Progenitor cell of endocrine pancreas (in vitro differentiated cells): ENCODE measurements around the gene KRTAP25-1. TPM values are rescaled to one million over a fixed set of nuclear protein-coding genes. Genes with fewer than 3 reads are reported as not detected.

Source experiments
- DNase-seq: peaks from one replicate; pipeline ENCODE4 v3.0.0; 2021; ENCODE audit warnings: low spot score; ENCODE audit not compliant: unreplicated experiment
- H3K27ac Mint-ChIP-seq: 2 replicates; pipeline ENCODE4 v1.8.0; 2021; ENCODE audit warnings: mild to moderate bottlenecking, moderate library complexity, mixed read lengths
- H3K27me3 Mint-ChIP-seq: 2 replicates; pipeline ENCODE4 v1.8.0; 2021; ENCODE audit warnings: mixed read lengths
- H3K36me3 Mint-ChIP-seq: 2 replicates; pipeline ENCODE4 v1.8.0; 2022; ENCODE audit warnings: mixed read lengths; ENCODE audit not compliant: insufficient read depth
- H3K4me1 Mint-ChIP-seq: 2 replicates; pipeline ENCODE4 v1.8.0; 2021; ENCODE audit warnings: low read depth, mixed read lengths
- H3K4me3 Mint-ChIP-seq: 2 replicates; pipeline ENCODE4 v1.8.0; 2021; ENCODE audit warnings: low read depth, mild to moderate bottlenecking, moderate library complexity, mixed read lengths
- H3K9me3 Mint-ChIP-seq: 2 replicates; pipeline ENCODE4 v1.8.0; 2021; ENCODE audit warnings: low read depth, mixed read lengths
- total RNA-seq: library from RNA; stranded (reverse); gene quantifications from 2 replicates; pipeline ENCODE4 v1.2.1, GENCODE V29; 2021
- TF ChIP-seq, protein P1 (sequence below): fragments of 200-600 bp; sonication (generic); IDR thresholded peaks from one replicate; pipeline ENCODE4 v1.5.0; 2021; ENCODE audit warnings: antibody characterized with exemption, mild to moderate bottlenecking; ENCODE audit not compliant: unreplicated experiment

KRTAP25-1 gene
- total RNA-seq, 1 donor from 2014 or later: not detected

DNA sequence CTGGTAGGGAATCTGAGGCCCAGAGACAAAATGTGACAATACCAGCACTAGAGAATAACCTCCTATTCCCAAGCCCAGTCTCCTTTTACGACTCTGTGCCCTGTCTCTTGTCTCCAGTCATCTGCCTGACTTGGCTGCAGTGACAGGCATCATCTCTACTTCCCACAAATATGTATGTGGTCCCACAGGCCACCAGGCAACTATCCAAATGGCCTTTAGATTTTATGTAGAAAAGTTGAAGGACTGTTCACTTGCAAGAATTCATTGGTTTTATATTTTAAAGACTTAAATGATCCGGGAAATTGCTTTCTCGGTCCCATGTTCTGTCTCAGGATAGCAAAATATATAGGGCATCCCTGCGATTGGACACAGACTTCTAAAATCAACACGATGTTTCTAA, 18.2 kb downstream of the KRTAP25-1 start:
- Mint-ChIP-seq H3K9me3 (peaks cover 2% of the 10 kb centered on the region), H3K4me3 (no peak overlapping the region), H3K27ac (no peak overlapping the region), H3K4me1 (no peaks in the 10 kb centered on the region), H3K27me3 (no peaks in the 10 kb centered on the region), H3K36me3 (no peaks in the 10 kb centered on the region)
- no peak for DNase-seq
- TF ChIP-seq, protein P1, sequence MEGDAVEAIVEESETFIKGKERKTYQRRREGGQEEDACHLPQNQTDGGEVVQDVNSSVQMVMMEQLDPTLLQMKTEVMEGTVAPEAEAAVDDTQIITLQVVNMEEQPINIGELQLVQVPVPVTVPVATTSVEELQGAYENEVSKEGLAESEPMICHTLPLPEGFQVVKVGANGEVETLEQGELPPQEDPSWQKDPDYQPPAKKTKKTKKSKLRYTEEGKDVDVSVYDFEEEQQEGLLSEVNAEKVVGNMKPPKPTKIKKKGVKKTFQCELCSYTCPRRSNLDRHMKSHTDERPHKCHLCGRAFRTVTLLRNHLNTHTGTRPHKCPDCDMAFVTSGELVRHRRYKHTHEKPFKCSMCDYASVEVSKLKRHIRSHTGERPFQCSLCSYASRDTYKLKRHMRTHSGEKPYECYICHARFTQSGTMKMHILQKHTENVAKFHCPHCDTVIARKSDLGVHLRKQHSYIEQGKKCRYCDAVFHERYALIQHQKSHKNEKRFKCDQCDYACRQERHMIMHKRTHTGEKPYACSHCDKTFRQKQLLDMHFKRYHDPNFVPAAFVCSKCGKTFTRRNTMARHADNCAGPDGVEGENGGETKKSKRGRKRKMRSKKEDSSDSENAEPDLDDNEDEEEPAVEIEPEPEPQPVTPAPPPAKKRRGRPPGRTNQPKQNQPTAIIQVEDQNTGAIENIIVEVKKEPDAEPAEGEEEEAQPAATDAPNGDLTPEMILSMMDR: no peak

DNA sequence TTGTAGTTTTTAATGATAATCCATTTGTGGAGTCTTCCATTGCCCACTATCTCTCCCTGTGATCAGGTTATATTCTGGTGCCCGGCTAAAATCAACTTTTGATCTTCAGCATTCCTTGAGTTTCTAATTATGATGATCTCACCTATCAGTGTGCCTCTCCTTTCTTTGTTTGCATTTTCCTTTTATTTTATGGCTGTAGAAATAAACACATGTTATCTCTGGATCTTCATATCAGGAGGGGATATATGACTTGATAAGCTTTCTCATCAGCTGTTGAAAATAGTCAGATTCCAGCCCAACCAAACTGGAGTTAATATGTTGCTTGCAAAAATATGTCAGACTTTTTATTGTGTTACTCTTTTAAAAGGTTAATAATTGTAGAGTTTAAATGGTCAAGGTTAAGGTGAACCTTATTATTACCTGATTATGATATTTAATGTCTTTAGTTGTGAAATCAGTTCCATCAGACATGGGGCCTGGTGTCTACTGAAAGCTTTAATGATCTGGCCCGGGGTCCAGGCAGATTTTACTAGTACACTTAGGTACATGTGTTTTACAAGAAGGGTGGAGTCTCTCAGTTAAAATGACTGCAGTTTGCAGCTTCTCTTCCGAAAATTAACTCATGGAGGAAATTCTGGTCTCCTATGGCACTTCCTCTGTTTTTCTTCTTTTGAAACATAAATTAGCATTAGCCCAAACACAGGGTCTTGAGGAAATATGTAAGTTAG, 19.3 kb downstream of the KRTAP25-1 start:
- TF ChIP-seq, protein P1: no peak
- no peak overlapping the region for H3K27ac Mint-ChIP-seq
- H3K4me1 Mint-ChIP-seq: no peaks in the 10 kb centered on the region
- no peak overlapping the region for H3K4me3 Mint-ChIP-seq
- no peaks in the 10 kb centered on the region for H3K27me3 Mint-ChIP-seq
- DNase-seq: no peak
- peaks cover 7% of the 10 kb centered on the region for H3K9me3 Mint-ChIP-seq
- no peaks in the 10 kb centered on the region for H3K36me3 Mint-ChIP-seq

DNA sequence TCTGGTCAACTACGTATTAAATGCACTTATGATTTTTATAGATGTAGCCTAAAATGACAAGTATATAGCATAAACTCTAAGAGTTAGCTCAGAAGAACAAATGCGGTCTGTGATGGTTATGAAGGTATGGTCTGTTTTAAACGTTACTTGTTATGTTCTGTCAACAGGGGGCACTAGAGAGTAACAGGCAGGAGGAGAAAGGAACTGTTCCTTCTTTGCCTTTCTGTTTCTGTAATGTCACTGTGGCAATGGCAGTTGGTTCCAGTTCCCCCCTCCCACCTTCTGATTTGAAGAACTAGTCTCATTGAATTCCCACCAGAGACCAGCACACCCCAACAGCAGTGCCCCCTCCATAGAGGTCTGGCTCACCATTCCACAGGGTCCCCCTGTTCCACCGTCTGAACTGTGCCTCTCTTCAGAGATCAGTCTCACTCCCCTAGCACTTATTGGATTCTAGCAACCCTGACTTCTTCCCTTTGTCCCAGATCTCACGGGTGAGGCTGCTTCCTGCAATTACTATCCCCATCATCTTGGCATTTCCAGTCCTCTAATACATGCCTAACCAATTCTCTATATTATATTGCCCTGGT, 20.6 kb downstream of the KRTAP25-1 start:
- no peak overlapping the region for H3K4me3 Mint-ChIP-seq
- no peaks in the 10 kb centered on the region for H3K27me3 Mint-ChIP-seq
- H3K36me3 Mint-ChIP-seq: no peaks in the 10 kb centered on the region
- TF ChIP-seq, protein P1: peak; percentile 36
- no peaks in the 10 kb centered on the region for H3K4me1 Mint-ChIP-seq
- H3K27ac Mint-ChIP-seq: no peak overlapping the region
- peaks cover 7% of the 10 kb centered on the region for H3K9me3 Mint-ChIP-seq
- no peak for DNase-seq

DNA sequence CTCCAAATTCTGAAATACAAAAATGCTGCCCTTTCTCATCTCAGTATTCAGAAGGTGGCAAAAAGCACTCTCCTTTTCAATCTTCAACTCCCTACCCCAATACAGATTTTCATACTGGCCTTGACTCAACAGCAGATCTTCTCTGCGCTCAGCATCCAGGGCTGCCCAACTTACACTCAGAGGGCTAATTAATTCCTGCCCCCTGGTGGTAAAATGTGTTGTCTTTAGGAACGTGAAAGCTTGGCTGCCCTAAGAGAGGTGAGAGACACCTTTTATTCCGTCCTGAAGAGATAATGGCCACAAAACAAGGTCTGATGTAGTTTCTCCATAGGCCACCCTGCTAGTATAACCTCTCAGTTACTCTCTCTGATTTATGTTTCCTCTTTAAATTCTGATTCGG, 31.5 kb downstream of the KRTAP25-1 start:
- no peak for DNase-seq
- Mint-ChIP-seq H3K27me3 (no peaks in the 10 kb centered on the region), H3K36me3 (no peaks in the 10 kb centered on the region), H3K9me3 (no peaks in the 10 kb centered on the region), H3K4me3 (no peak overlapping the region), H3K4me1 (no peaks in the 10 kb centered on the region), H3K27ac (no peak overlapping the region)
- TF ChIP-seq, protein P1: peak; percentile 58

DNA sequence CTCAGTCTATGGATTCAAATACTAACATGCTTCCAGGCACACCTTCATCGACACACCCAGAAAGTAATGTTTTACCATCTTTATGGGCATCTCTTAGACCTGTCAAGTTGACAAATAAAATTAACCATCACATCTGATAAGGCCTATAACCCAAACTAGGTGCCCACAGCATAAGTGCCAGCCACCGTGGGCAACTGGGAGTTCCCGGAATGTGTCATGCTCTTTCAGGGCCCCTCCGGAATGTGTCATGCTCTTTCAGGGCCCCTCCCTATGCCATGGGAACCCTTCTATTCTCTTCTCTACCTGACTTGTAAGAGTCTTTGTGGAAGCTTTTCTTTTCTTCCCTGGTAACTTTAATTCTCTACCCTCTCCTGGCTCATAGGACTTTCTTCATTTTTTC, 33.2 kb downstream of the KRTAP25-1 start:
- Mint-ChIP-seq H3K27me3 (no peaks in the 10 kb centered on the region), H3K4me3 (no peak overlapping the region), H3K4me1 (no peaks in the 10 kb centered on the region), H3K27ac (peak overlapping the region; percentile 27), H3K36me3 (no peaks in the 10 kb centered on the region), H3K9me3 (no peaks in the 10 kb centered on the region)
- no peak for DNase-seq
- TF ChIP-seq, protein P1: no peak
